HG03103 (cell line): Measurements from ENCODE around the gene DYNLRB1.

Source experiments
- ATAC-seq: cut with Tn5 transposase; IDR thresholded peaks from one replicate; pipeline ENCODE4 v1.9.1; 2021; ENCODE audit warnings: low read depth; ENCODE audit not compliant: unreplicated experiment

The DYNLRB1 gene

GRCh38 chr20:34532320-34532719 lies 16.1 kb downstream of the DYNLRB1 start:
- no peak for ATAC-seq

GRCh38 chr20:34532756-34533155 lies 16.5 kb downstream of the DYNLRB1 start:
- no peak for ATAC-seq

- no peak for ATAC-seq
Observed at GRCh38 chr20:34534391-34535165, 18.4 kb downstream of the DYNLRB1 start.

- no peak for ATAC-seq
Observed at GRCh38 chr20:34535301-34535840, 19.1 kb downstream of the DYNLRB1 start.

- no peak for ATAC-seq
Observed at GRCh38 chr20:34535857-34536256, 19.6 kb downstream of the DYNLRB1 start.

- no peak for ATAC-seq
Observed at GRCh38 chr20:34536798-34537394, 20.7 kb downstream of the DYNLRB1 start.

GRCh38 chr20:34537651-34538050 lies 21.4 kb downstream of the DYNLRB1 start:
- ATAC-seq, result no peak

- no peak for ATAC-seq
Observed at GRCh38 chr20:34538671-34539123, 22.5 kb downstream of the DYNLRB1 start.

- no peak for ATAC-seq
Observed at GRCh38 chr20:34539756-34540155, 23.5 kb downstream of the DYNLRB1 start.

GRCh38 chr20:34540596-34541263 lies 24.5 kb downstream of the DYNLRB1 start:
- no peak for ATAC-seq

- ATAC-seq, result no peak
Observed at GRCh38 chr20:34541264-34541901, 25.2 kb downstream of the DYNLRB1 start.

- ATAC-seq, result no peak
Observed at GRCh38 chr20:34541917-34542316, 25.7 kb downstream of the DYNLRB1 start.

GRCh38 chr20:34542439-34542838 lies 26.2 kb downstream of the DYNLRB1 start:
- no peak for ATAC-seq

GRCh38 chr20:34543463-34544056 lies 27.3 kb downstream of the DYNLRB1 start:
- no peak for ATAC-seq

GRCh38 chr20:34544109-34544796 lies 28.0 kb downstream of the DYNLRB1 start:
- ATAC-seq, result no peak

- ATAC-seq, result no peak
Observed at GRCh38 chr20:34546751-34547181, 30.5 kb downstream of the DYNLRB1 start.

GRCh38 chr20:34547844-34548613 lies 31.8 kb downstream of the DYNLRB1 start:
- no peak for ATAC-seq

- ATAC-seq, result no peak
Observed at GRCh38 chr20:34549291-34549928, 33.2 kb downstream of the DYNLRB1 start.

GRCh38 chr20:34549929-34550305 lies 33.7 kb downstream of the DYNLRB1 start:
- no peak for ATAC-seq
